HS-27A (cell line): Measurements from ENCODE around the gene KDM5B.
A peak's percentile ranks its signal among the peaks of the same experiment; 100 is the strongest.

Source experiments
- DNase-seq: peaks from one replicate; pipeline ENCODE4 v3.0.0-alpha.2; 2012; ENCODE audit warnings: low read depth, missing footprints

The KDM5B gene

GRCh38 chr1:202711949-202712635 is 96.1 kb downstream of the KDM5B start:
- DNase-seq, result no peak

GRCh38 chr1:202710070-202711045 is 97.9 kb downstream of the KDM5B start, which contains the start of gene SYT2:
SYT2 (minus strand) TSS chr1:202710454; CDS start chr1:202605772, 104,682 bp downstream.
- no peak for DNase-seq

GRCh38 chr1:202709276-202710041 is 98.8 kb downstream of the KDM5B start:
- DNase-seq, result no peak

- DNase-seq, result no peak
These were observed 99.6 kb downstream of the KDM5B start for GRCh38 chr1:202708456-202709275.

GRCh38 chr1:202706851-202707250 is 101.4 kb downstream of the KDM5B start:
- no peak for DNase-seq

- no peak for DNase-seq
These were observed 103.6 kb downstream of the KDM5B start for GRCh38 chr1:202704601-202705000.

GRCh38 chr1:202703191-202703590 is 105.0 kb downstream of the KDM5B start:
- DNase-seq, result no peak

GRCh38 chr1:202702088-202702487 is 106.1 kb downstream of the KDM5B start:
- no peak for DNase-seq

GRCh38 chr1:202701200-202701599 is 107.0 kb downstream of the KDM5B start:
- DNase-seq, result no peak

GRCh38 chr1:202700061-202700460 is 108.2 kb downstream of the KDM5B start:
- no peak for DNase-seq

- DNase-seq, result no peak
These were observed 109.9 kb downstream of the KDM5B start for GRCh38 chr1:202698276-202698675.

- no peak for DNase-seq
These were observed 111.2 kb downstream of the KDM5B start for GRCh38 chr1:202697038-202697437.

GRCh38 chr1:202694314-202694713 is 113.9 kb downstream of the KDM5B start:
- DNase-seq, result no peak

GRCh38 chr1:202692959-202693555 is 115.2 kb downstream of the KDM5B start:
- DNase-seq, result peak; percentile 8

- DNase-seq, result no peak
These were observed 116.4 kb downstream of the KDM5B start for GRCh38 chr1:202691816-202692215.

- no peak for DNase-seq
These were observed 118.5 kb downstream of the KDM5B start for GRCh38 chr1:202689493-202690342.

GRCh38 chr1:202689082-202689481 is 119.1 kb downstream of the KDM5B start:
- DNase-seq, result no peak

- no peak for DNase-seq
These were observed 119.8 kb downstream of the KDM5B start for GRCh38 chr1:202688401-202688800.

GRCh38 chr1:202687798-202688197 is 120.4 kb downstream of the KDM5B start:
- no peak for DNase-seq

GRCh38 chr1:202687370-202687769 is 120.9 kb downstream of the KDM5B start:
- DNase-seq, result no peak
